Bronchial epithelial cell (primary cell): ENCODE results near the gene GPR31. TPM values are rescaled to one million over a fixed set of nuclear protein-coding genes. Genes with fewer than 3 reads are reported as not detected.

Experiments
- DNase-seq: peaks from one replicate; pipeline ENCODE4 v3.0.0-alpha.2; 2010; ENCODE audit warnings: low read depth
- FAIRE-seq: peaks from 2 replicates; lab custom pipeline; 2011; peaks lifted over from hg19 to GRCh38; lab: Jason Lieb, UNC
- H3K27me3 ChIP-seq: 2 replicates; pipeline ENCODE4 v1.5.1; 2011; ENCODE audit warnings: low read length; ENCODE audit not compliant: control insufficient read depth, insufficient read depth
- H3K36me3 ChIP-seq: 2 replicates; pipeline ENCODE4 v1.5.1; 2011; ENCODE audit warnings: low read length; ENCODE audit not compliant: control insufficient read depth, insufficient read depth
- H3K4me3 ChIP-seq: 2 replicates; pipeline ENCODE4 v1.5.1; 2011; ENCODE audit warnings: mild to moderate bottlenecking, low read depth, low read length, control low read depth
- total RNA-seq: library from RNA; depleted of rRNA; stranded (reverse); fragments of >200 nt; gene quantifications from 2 replicates; pipeline ENCODE4 v1.2.1, GENCODE V29; 2014
- TF ChIP-seq, protein P1 (sequence below): IDR thresholded peaks from 2 replicates; pipeline ENCODE4 v1.5.1; 2011; ENCODE audit warnings: mild to moderate bottlenecking, moderate library complexity, low read length, control low read depth, inconsistent platforms; ENCODE audit not compliant: insufficient read depth, severe bottlenecking

GPR31 gene
- total RNA-seq, 1 donor from 2014 or later: not detected

GRCh38 chr6:167111597-167111996 is 46.2 kb downstream of the GPR31 start:
- TF ChIP-seq, protein P1, sequence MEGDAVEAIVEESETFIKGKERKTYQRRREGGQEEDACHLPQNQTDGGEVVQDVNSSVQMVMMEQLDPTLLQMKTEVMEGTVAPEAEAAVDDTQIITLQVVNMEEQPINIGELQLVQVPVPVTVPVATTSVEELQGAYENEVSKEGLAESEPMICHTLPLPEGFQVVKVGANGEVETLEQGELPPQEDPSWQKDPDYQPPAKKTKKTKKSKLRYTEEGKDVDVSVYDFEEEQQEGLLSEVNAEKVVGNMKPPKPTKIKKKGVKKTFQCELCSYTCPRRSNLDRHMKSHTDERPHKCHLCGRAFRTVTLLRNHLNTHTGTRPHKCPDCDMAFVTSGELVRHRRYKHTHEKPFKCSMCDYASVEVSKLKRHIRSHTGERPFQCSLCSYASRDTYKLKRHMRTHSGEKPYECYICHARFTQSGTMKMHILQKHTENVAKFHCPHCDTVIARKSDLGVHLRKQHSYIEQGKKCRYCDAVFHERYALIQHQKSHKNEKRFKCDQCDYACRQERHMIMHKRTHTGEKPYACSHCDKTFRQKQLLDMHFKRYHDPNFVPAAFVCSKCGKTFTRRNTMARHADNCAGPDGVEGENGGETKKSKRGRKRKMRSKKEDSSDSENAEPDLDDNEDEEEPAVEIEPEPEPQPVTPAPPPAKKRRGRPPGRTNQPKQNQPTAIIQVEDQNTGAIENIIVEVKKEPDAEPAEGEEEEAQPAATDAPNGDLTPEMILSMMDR: no peak
- no peaks in the 10 kb centered on the region for H3K27me3 ChIP-seq
- FAIRE-seq (no peak), DNase-seq (no peak)
- no peak overlapping the region for H3K4me3 ChIP-seq
- no peaks in the 10 kb centered on the region for H3K36me3 ChIP-seq

DNA sequence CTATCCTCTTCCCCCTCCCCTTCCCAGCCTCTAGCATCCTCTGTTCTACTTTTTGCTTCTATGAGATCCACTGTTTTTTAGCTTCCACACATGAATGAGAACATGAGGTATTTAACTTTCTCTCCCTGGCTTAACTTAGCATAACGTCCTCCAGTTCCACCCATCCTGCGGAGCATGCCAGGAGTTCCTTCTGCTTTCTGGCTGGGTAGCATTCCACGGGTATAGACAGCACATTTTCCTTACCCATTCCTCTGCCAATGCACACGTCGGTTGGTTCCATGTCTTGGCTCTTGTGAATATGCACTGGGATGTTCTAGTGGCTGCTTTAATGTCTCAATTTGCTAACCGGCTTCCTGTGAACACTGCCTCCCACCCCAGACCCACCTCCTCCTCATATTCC is 48.1 kb downstream of the GPR31 start:
- Histone ChIP-seq H3K4me3 (no peak overlapping the region), H3K36me3 (no peaks in the 10 kb centered on the region), H3K27me3 (no peaks in the 10 kb centered on the region)
- TF ChIP-seq, protein P1: no peak
- no peak for FAIRE-seq
- DNase-seq: no peak

- DNase-seq (no peak), FAIRE-seq (no peak)
- Histone ChIP-seq H3K36me3 (no peaks in the 10 kb centered on the region), H3K27me3 (no peaks in the 10 kb centered on the region), H3K4me3 (no peak overlapping the region)
- TF ChIP-seq, protein P1: no peak
These were observed 49.5 kb downstream of the GPR31 start for GRCh38 chr6:167108278-167108677.

GRCh38 chr6:167107787-167108186 is 50.0 kb downstream of the GPR31 start:
- Histone ChIP-seq H3K36me3 (no peaks in the 10 kb centered on the region), H3K27me3 (no peaks in the 10 kb centered on the region), H3K4me3 (no peak overlapping the region)
- DNase-seq (no peak), FAIRE-seq (no peak)
- TF ChIP-seq, protein P1: no peak

GRCh38 chr6:167106406-167106805 is 51.4 kb downstream of the GPR31 start:
- Histone ChIP-seq H3K27me3 (no peaks in the 10 kb centered on the region), H3K4me3 (no peak overlapping the region), H3K36me3 (no peaks in the 10 kb centered on the region)
- no peak for DNase-seq
- TF ChIP-seq, protein P1: no peak
- no peak for FAIRE-seq

Other genes starting within 250 kb of the GPR31 start
- 13.2 and 15.0 TPM in 2 replicates for gene RNASET2, start 201.4 kb downstream of the GPR31 start, total RNA-seq
- gene CEP43, start 158.6 kb downstream of the GPR31 start, total RNA-seq: 11.8 and 14.0 TPM in 2 replicates
- gene CCR6, start 34.9 kb downstream of the GPR31 start, total RNA-seq: not detected in 2 replicates
- gene UNC93A, start 133.3 kb upstream of the GPR31 start, total RNA-seq: not detected in 2 replicates
- not detected in 2 replicates for gene TTLL2, start 167.1 kb upstream of the GPR31 start, total RNA-seq